OCI-LY3 (cell line): ENCODE measurements around the gene H2BK1.

Experiments used
- CTCF ChIP-seq: fragments of 200-600, 300-600 bp; sonication (generic); IDR thresholded peaks from 2 replicates; pipeline ENCODE4 v1.5.1; 2014; ENCODE audit warnings: antibody characterized with exemption, low read length, low read depth
- EZH2phosphoT487 ChIP-seq: fragments of 200-600 bp; shearing (Covaris generic); IDR thresholded peaks from 2 replicates; pipeline ENCODE4 v1.6.1; 2018; ENCODE audit warnings: antibody characterized with exemption, mixed run types, low read depth

- TF ChIP-seq CTCF (no peak), EZH2phosphoT487 (no peak)
Observed at GRCh38 chr7:151251689-151252560, 41.6 kb upstream of the H2BK1 start.
